Erythroblast (primary cell): Measurements from ENCODE around the gene CCDC8.

Experiments used
- GATA1 ChIP-seq: IDR thresholded peaks from 2 replicates; pipeline ENCODE4 v1.6.1; 2011; ENCODE audit warnings: low read depth, mild to moderate bottlenecking, control low read depth, low read length, moderate library complexity
- POLR2A ChIP-seq: IDR thresholded peaks from 2 replicates; pipeline ENCODE4 v1.6.1; 2011; ENCODE audit warnings: mild to moderate bottlenecking, low read length

DNA sequence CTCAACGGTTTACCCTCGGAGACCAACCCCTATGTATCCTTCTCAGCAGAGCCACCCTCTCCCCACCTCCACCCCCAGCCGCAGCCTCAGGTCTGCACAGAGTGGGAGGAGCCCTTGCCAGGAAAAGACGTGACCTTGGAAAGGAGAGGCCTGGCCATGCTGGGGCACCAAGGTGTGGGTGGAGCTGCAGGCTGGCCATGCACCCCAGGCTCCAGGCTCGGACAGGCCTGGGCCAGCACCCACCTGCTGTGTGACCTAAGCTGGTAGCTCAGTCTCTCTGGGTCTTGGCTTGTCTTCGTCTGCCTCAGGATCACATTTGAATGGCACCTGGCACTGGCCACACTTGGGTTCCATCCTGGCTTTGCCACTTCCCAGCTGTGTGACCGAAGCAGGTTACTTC lies 29.5 kb downstream of the CCDC8 start:
- TF ChIP-seq POLR2A (no peak), GATA1 (no peak)
